ENCODE data around the gene IGF2R.
"Not testable (repeated sequence)": the region's sequence is repeated elsewhere in the genome, so short reads cannot be mapped to it uniquely, and the experiment has no call there.

IGF2R gene

DNA sequence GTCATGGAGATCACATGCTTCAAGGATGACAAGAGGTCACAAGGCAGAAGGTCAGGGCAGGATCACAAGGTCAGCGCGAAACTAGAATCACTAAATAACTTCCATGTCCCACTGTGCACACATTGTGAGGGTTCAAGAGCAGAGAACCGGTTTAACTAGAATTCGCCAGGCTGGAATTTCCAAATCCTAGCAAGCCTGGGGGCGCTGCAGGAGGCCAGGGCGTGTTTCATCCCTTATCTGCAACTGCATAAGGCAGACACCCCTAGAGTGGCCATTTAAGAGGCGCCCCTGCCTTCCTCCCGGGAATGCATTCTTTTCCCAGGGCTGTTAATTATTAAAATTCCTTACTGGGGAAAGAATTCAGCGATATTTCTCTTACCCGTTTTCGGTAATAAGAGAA is 112.5 kb downstream of the IGF2R start:
- no peaks in the 10 kb centered on the region for H3K4me1 ChIP-seq (ENCODE audit: control insufficient read depth, insufficient read depth, low read length)
- no peak overlapping the region for H3K9ac ChIP-seq (ENCODE audit: low read length)
- no peaks in the 10 kb centered on the region for H3K9me3 ChIP-seq (ENCODE audit: control insufficient read depth, low read length)
- no peaks in the 10 kb centered on the region for H3K27me3 ChIP-seq (ENCODE audit: control insufficient read depth, insufficient read depth, low read length)
- H3K36me3 ChIP-seq (ENCODE audit: control insufficient read depth, insufficient read depth, low read length) = peaks cover 28% of the 10 kb centered on the region
- no peak overlapping the region for H3K4me3 ChIP-seq (ENCODE audit: low read length)

- H3K27me3 ChIP-seq (ENCODE audit: control insufficient read depth, insufficient read depth, low read length) = no peaks in the 10 kb centered on the region
- H3K4me3 ChIP-seq (ENCODE audit: low read length) = no peak overlapping the region
- no peaks in the 10 kb centered on the region for H3K4me1 ChIP-seq (ENCODE audit: control insufficient read depth, insufficient read depth, low read length)
- peaks cover 28% of the 10 kb centered on the region for H3K36me3 ChIP-seq (ENCODE audit: control insufficient read depth, insufficient read depth, low read length)
- H3K9ac ChIP-seq (ENCODE audit: low read length) = no peak overlapping the region
- H3K9me3 ChIP-seq (ENCODE audit: control insufficient read depth, low read length) = no peaks in the 10 kb centered on the region
Observed at GRCh38 chr6:160082627-160083026, 113.7 kb downstream of the IGF2R start.

DNA sequence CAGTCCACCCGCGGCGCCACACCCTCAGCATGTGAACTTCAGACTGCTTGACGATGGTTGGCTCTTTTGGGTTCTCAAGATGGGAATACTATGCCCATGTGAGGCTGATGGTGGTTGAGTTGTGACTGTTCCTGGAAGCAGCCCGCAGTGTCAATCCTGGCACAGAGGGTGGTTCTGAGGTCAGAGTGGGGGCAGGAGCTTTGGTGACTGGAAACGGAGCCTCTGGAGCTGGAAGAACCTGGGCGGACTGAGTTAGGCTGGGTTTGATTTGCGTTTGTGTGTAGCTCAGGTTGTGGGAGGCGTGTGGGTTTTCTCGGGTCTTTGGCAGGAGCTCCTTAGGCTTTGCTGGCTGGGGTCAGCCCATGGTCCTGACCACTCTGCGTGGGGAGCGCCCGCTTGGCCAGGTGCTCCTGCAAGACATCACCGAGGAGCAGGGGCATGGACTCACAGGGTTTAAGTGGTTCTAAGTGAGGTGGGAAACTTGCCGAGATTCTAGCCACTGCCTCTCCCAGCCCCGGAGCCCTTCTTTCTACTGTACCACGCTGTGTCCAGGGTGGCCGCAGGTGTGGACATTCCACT is 115.4 kb downstream of the IGF2R start:
- no peaks in the 10 kb centered on the region for H3K9me3 ChIP-seq (ENCODE audit: control insufficient read depth, low read length)
- H3K27me3 ChIP-seq (ENCODE audit: control insufficient read depth, insufficient read depth, low read length) = no peaks in the 10 kb centered on the region
- H3K4me3 ChIP-seq (ENCODE audit: low read length) = no peak overlapping the region
- no peak overlapping the region for H3K9ac ChIP-seq (ENCODE audit: low read length)
- H3K4me1 ChIP-seq (ENCODE audit: control insufficient read depth, insufficient read depth, low read length) = no peaks in the 10 kb centered on the region
- H3K36me3 ChIP-seq (ENCODE audit: control insufficient read depth, insufficient read depth, low read length) = peaks cover 26% of the 10 kb centered on the region

DNA sequence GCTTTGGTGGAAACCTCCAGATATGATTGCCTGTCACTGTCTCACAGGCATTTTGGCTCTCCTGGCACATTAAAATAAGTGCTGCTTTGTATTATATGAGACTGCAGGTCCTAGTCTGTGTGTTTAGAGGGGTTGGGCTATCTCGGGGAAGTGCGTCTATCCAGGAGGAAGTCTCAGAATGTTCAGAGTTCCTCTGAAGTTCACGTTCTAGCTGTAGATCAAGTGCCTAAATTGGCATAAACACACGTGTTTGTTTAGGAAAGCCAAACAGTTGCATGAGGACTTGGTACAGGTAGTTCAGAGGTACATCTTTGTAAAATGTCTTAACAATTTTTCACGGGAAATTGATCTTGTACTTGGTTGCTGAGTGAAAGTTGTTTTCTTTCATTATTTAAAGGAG is 116.3 kb downstream of the IGF2R start:
- peaks cover 21% of the 10 kb centered on the region for H3K36me3 ChIP-seq (ENCODE audit: control insufficient read depth, insufficient read depth, low read length)
- no peaks in the 10 kb centered on the region for H3K9me3 ChIP-seq (ENCODE audit: control insufficient read depth, low read length)
- H3K27me3 ChIP-seq (ENCODE audit: control insufficient read depth, insufficient read depth, low read length) = no peaks in the 10 kb centered on the region
- no peaks in the 10 kb centered on the region for H3K4me1 ChIP-seq (ENCODE audit: control insufficient read depth, insufficient read depth, low read length)
- no peak overlapping the region for H3K9ac ChIP-seq (ENCODE audit: low read length)
- no peak overlapping the region for H3K4me3 ChIP-seq (ENCODE audit: low read length)

DNA sequence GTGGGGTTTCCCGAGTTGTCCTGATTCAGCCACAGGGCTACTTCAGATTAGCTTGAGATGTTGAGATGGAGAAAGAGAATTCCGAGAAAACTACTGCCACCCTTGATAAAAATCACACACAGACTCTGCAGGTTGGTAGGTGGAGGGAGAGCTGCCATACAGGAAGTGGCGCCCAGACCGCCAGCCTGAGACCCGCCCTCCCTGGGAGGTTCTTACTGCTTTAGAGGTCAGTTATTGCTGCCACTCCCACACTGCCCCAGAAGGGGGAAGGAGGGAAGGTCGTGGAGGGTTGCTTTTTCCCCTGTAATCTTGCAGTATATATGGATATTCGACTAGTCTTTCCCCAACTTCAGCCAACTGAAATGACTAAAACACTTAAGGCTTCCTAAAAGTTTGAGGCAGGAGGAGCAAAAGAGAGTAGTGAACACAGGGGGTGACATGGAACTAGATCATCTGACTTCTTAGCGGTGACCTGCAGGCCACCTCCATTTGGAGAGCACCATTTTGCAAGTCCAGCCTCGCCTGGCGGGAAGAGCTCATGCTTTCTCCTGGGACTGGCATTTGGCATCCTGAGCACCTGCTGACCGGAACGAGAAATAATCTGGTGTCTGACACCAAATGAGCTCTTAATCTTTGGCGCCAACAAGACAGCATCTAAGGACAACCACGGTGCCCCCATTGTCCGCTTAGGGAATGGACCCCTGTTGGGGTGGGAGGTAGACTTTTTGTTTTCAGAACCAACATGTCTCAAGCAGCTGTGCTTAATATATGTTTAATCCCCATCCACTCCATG is 117.0 kb downstream of the IGF2R start:
- Histone ChIP-seq H3K27me3 (ENCODE audit: control insufficient read depth, insufficient read depth, low read length) (no peaks in the 10 kb centered on the region), H3K36me3 (ENCODE audit: control insufficient read depth, insufficient read depth, low read length) (peaks cover 18% of the 10 kb centered on the region), H3K9me3 (ENCODE audit: control insufficient read depth, low read length) (no peaks in the 10 kb centered on the region), H3K9ac (ENCODE audit: low read length) (no peak overlapping the region), H3K4me1 (ENCODE audit: control insufficient read depth, insufficient read depth, low read length) (no peaks in the 10 kb centered on the region), H3K4me3 (ENCODE audit: low read length) (no peak overlapping the region)

DNA sequence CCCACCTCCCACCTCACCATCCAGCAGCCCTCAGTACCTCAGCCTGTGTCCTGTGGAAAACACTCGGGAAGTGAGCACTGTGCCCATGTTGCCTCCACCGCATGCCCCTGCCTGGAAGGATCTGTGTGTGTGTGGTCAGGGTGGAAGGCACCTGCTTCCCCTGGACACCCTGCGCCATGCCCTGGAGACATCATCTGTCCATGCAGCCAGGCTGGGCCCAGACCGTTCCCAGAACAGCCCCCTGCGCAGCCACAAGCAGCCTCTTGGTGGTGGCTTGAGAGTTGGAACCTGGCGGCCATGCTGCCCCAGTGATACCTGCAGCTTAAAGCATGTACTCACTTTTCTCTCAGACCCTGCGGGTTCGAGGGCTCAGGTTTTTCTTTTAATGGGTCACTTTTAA is 117.9 kb downstream of the IGF2R start:
- H3K9me3 ChIP-seq (ENCODE audit: control insufficient read depth, low read length) = no peaks in the 10 kb centered on the region
- no peaks in the 10 kb centered on the region for H3K27me3 ChIP-seq (ENCODE audit: control insufficient read depth, insufficient read depth, low read length)
- peaks cover 18% of the 10 kb centered on the region for H3K36me3 ChIP-seq (ENCODE audit: control insufficient read depth, insufficient read depth, low read length)
- no peak overlapping the region for H3K4me3 ChIP-seq (ENCODE audit: low read length)
- H3K9ac ChIP-seq (ENCODE audit: low read length) = no peak overlapping the region
- no peaks in the 10 kb centered on the region for H3K4me1 ChIP-seq (ENCODE audit: control insufficient read depth, insufficient read depth, low read length)

GRCh38 chr6:160088069-160088783 is 119.3 kb downstream of the IGF2R start:
- H3K27me3 ChIP-seq (ENCODE audit: control insufficient read depth, insufficient read depth, low read length) = no peaks in the 10 kb centered on the region
- H3K9ac ChIP-seq (ENCODE audit: low read length) = no peak overlapping the region
- no peaks in the 10 kb centered on the region for H3K4me1 ChIP-seq (ENCODE audit: control insufficient read depth, insufficient read depth, low read length)
- peaks cover 23% of the 10 kb centered on the region for H3K36me3 ChIP-seq (ENCODE audit: control insufficient read depth, insufficient read depth, low read length)
- no peak overlapping the region for H3K4me3 ChIP-seq (ENCODE audit: low read length)
- H3K9me3 ChIP-seq (ENCODE audit: control insufficient read depth, low read length) = no peaks in the 10 kb centered on the region

DNA sequence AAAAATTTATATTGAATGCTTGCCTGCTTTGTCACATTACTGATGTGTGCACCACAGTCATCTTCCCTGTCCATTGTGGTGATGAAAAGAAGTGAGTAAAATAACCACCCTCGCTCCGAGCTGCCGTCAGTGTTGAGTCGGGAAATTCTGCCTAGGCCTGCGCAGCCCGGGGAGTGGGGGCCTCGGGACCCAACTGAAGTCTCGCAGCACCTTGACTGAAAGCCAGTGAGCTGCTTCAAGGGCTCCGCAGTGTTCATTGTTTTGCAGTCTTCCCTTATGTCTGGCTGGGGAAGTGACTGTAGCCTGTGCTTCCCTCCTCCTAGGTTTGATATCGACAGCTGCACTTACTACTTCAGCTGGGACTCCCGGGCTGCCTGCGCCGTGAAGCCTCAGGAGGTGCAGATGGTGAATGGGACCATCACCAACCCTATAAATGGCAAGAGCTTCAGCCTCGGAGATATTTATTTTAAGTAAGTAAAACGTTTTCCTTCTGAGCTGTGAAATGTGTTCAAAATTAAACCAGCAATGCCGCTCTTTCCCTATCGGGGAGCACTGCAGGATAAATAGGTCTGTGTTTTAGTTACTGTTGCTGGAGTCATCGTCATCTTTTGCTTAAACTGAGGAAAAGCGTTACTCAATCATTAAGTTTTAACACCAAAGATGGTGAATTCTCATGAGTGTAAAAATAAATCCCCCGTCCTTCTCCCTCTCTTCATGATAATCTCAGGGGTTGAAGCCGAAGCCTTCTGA is 120.1 kb downstream of the IGF2R start:
- Histone ChIP-seq H3K9me3 (ENCODE audit: control insufficient read depth, low read length) (no peaks in the 10 kb centered on the region), H3K4me1 (ENCODE audit: control insufficient read depth, insufficient read depth, low read length) (no peaks in the 10 kb centered on the region), H3K4me3 (ENCODE audit: low read length) (no peak overlapping the region), H3K27me3 (ENCODE audit: control insufficient read depth, insufficient read depth, low read length) (no peaks in the 10 kb centered on the region), H3K36me3 (ENCODE audit: control insufficient read depth, insufficient read depth, low read length) (peaks cover 23% of the 10 kb centered on the region), H3K9ac (ENCODE audit: low read length) (no peak overlapping the region)

DNA sequence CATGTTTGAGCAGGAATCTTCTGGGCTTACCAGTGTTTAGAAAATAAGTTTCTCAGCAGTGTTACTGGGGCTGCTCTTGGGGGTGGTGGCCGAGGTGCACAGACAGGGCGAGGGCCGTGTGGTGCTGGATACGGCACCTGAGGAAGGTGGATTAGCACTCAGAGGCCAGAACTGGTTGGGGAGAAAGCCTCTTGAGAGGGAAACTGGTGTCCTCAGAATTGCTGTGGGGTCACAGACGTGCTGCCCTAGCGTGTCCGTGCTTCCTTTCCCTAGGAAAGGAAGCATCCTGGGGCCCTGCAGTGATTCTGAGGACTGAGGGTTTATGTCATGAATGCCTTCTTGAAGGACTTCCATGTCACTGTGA is 120.6 kb downstream of the IGF2R start:
- Histone ChIP-seq H3K9ac (ENCODE audit: low read length) (no peak overlapping the region), H3K36me3 (ENCODE audit: control insufficient read depth, insufficient read depth, low read length) (peaks cover 22% of the 10 kb centered on the region), H3K4me1 (ENCODE audit: control insufficient read depth, insufficient read depth, low read length) (no peaks in the 10 kb centered on the region), H3K27me3 (ENCODE audit: control insufficient read depth, insufficient read depth, low read length) (no peaks in the 10 kb centered on the region), H3K9me3 (ENCODE audit: control insufficient read depth, low read length) (no peaks in the 10 kb centered on the region), H3K4me3 (ENCODE audit: low read length) (no peak overlapping the region)

- not testable (repeated sequence) for H3K9ac ChIP-seq (ENCODE audit: low read length); H3K4me1 ChIP-seq (ENCODE audit: control insufficient read depth, insufficient read depth, low read length); H3K9me3 ChIP-seq (ENCODE audit: control insufficient read depth, low read length); H3K4me3 ChIP-seq (ENCODE audit: low read length); H3K27me3 ChIP-seq (ENCODE audit: control insufficient read depth, insufficient read depth, low read length)
- H3K36me3 ChIP-seq (ENCODE audit: control insufficient read depth, insufficient read depth, low read length) = peaks cover 14% of the 10 kb centered on the region
Observed at GRCh38 chr6:160090442-160091239, 121.8 kb downstream of the IGF2R start.

DNA sequence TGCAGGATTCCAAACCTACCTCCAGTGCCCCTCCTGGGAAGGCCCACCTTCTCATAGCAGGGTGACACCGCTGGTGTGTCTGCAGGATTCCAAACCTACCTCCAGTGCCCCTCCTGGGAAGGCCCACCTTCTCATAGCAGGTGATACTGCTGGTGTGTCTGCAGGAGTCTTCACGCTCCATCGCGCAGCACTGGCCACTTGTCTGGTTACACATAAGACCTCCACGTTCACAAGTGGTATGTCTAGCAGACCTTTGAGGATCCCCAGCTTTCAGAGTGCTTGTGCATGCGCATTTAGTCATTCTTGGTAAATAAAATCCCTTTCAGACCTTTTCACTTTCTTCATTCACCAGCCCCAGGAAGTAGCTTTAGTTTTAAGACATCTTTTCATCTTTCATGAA is 123.3 kb downstream of the IGF2R start:
- H3K4me1 ChIP-seq (ENCODE audit: control insufficient read depth, insufficient read depth, low read length); H3K27me3 ChIP-seq (ENCODE audit: control insufficient read depth, insufficient read depth, low read length); H3K4me3 ChIP-seq (ENCODE audit: low read length); H3K9me3 ChIP-seq (ENCODE audit: control insufficient read depth, low read length); H3K9ac ChIP-seq (ENCODE audit: low read length): not testable (repeated sequence)
- peaks cover 14% of the 10 kb centered on the region for H3K36me3 ChIP-seq (ENCODE audit: control insufficient read depth, insufficient read depth, low read length)

Measured in mucosa of stomach (tissue), 1 donor.